ENCODE data around the gene PRR12. TPM values are rescaled to one million over a fixed set of nuclear protein-coding genes. Genes with fewer than 3 reads are reported as not detected.

The PRR12 gene
- total RNA-seq, 1 donor from 2014 or later: 1.9 TPM

DNA sequence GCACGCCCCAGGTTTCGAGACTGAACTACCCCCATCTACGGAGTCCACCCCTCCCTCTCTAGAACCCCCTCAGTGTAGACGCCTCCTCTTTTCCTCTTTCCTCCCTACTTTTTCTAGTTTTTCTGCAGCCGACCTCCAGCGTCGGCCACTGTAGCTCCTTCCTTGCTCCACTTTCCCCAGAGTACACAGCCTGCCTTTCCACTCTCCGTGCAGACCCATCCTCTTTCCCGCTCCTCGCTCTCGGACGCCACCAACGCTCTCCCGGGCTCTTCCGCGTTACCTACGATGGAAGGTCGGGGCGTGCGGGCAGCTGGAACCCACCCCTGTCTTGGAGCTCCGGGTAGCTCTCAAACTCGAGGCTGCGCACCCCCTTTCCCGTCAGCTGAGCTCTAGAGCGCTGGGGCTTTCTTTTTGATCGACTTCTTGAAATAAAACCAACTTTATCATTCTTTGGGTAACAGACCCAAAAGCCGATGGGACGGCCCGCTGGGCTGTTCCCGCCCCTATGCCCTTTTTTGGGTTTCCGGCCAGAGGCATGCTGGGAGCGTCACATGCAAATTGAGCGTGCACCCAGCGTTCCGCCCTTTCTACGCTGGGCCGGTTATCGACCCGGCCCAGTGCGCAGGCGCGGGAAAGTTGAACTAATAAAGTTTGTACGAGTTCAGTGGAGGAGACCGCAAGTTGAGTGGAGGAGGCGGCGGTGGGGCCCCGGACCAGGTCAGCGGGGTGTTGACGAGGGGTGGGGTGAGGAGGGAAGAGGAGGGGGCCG, 74.6 kb downstream of the PRR12 start, which contains the start of the genes BCL2L12 and IRF3:
Gene BCL2L12 (plus strand): TSS at position 583 of the 769 bp plus-strand sequence. CDS start 760 bp downstream, outside the sequence.
Gene IRF3 (minus strand): TSS at position 507 of the 769 bp plus-strand sequence. CDS start 1,019 bp downstream, outside the sequence.
- DNase-seq (ENCODE audit: low spot score): peak; percentile 99

DNA sequence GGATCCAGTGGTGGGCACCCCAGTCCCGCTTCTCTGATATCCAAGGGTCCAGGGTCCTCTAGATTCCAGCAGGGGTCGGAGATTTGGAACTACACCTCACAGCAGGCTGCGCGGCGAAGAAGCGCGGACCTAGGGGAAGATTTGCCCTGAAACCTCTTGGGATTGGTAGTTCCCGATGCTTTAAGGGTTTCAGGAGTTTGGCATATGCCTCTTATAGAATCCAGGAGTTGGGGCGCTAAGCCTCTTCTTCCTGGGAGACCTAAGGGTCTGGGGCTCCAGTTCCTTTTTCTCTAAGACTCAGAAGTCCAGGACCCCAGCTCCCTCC, 75.1 kb downstream of the PRR12 start:
- DNase-seq (ENCODE audit: low spot score): no peak

GRCh38 chr19:49667473-49667872, 76.5 kb downstream of the PRR12 start:
- no peak for DNase-seq (ENCODE audit: low spot score)

GRCh38 chr19:49669516-49669915, 78.5 kb downstream of the PRR12 start:
- no peak for DNase-seq (ENCODE audit: low spot score)

DNA sequence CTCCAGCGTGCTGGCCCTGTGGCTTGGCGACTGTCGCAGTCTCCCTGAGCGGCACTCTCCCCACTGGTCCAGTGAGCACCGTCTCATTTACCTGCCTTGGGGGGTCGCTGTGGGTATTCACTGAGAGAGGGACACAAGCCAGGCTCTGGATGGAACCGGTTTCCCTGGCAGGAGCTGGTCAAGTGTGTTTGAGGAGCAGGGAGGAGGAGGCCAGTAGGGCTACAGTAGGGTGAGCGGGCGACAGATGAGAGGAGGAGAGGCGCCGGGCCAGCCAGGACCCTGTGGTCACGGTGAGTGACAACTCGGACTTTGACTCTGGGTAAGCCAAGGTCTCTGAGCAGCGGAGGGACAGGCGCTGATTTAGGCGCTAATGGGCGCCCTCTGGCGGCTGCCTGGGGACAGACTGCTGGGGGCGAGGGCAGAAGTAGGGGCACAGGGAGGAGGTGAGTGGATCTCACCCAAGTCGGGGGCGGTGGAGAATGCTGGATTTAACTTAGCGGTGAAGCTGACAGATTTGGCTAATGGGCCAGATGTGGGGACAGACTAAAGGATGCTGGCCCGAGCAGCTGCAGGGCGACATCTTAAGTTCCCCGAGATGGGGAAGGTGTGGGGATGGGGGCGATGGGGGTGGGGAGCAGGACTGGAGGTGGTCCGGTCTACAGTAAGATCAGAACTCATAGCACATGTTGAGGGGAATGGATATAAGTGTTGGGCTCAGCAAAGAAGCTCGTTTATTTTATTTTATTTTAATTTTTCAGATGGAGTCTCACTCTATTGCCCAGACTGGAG, 81.3 kb downstream of the PRR12 start:
- DNase-seq (ENCODE audit: low spot score): peak; percentile 57

Other genes starting within 250 kb of the PRR12 start
- gene TEAD2, start 228.8 kb upstream of the PRR12 start, total RNA-seq (ENCODE audit: insufficient read depth, low replicate concordance): 25.5 TPM
- gene DKKL1, start 227.3 kb upstream of the PRR12 start, total RNA-seq (ENCODE audit: insufficient read depth, low replicate concordance): not detected
- gene KASH5, start 202.9 kb upstream of the PRR12 start, total RNA-seq (ENCODE audit: insufficient read depth, low replicate concordance): 1.7 TPM
- not detected for gene PTH2, start 167.7 kb upstream of the PRR12 start, total RNA-seq (ENCODE audit: insufficient read depth, low replicate concordance)
- gene GFY, start 165.8 kb upstream of the PRR12 start, total RNA-seq (ENCODE audit: insufficient read depth, low replicate concordance): not detected
- 0.72 TPM for gene SLC17A7, start 149.7 kb upstream of the PRR12 start, total RNA-seq (ENCODE audit: insufficient read depth, low replicate concordance)
- 61.9 TPM for gene PIH1D1, start 139.4 kb upstream of the PRR12 start, total RNA-seq (ENCODE audit: insufficient read depth, low replicate concordance)
- 18.3 TPM for gene ALDH16A1, start 138.0 kb upstream of the PRR12 start, total RNA-seq (ENCODE audit: insufficient read depth, low replicate concordance)
- 1.9 TPM for gene FLT3LG, start 117.0 kb upstream of the PRR12 start, total RNA-seq (ENCODE audit: insufficient read depth, low replicate concordance)
- 1,894 TPM for gene RPL13A, start 103.6 kb upstream of the PRR12 start, total RNA-seq (ENCODE audit: insufficient read depth, low replicate concordance)
- 4,623 TPM for gene RPS11, start 94.7 kb upstream of the PRR12 start, total RNA-seq (ENCODE audit: insufficient read depth, low replicate concordance)
- 121 TPM for gene FCGRT, start 78.5 kb upstream of the PRR12 start, total RNA-seq (ENCODE audit: insufficient read depth, low replicate concordance)
- gene RCN3, start 63.2 kb upstream of the PRR12 start, total RNA-seq (ENCODE audit: insufficient read depth, low replicate concordance): 136 TPM
- gene NOSIP, start 10.6 kb upstream of the PRR12 start, total RNA-seq (ENCODE audit: insufficient read depth, low replicate concordance): 52.0 TPM
- gene PRRG2, start 9.9 kb upstream of the PRR12 start, total RNA-seq (ENCODE audit: insufficient read depth, low replicate concordance): not detected
- gene RRAS, start 49.0 kb downstream of the PRR12 start, total RNA-seq (ENCODE audit: insufficient read depth, low replicate concordance): 43.6 TPM
- gene SCAF1, start 51.0 kb downstream of the PRR12 start, total RNA-seq (ENCODE audit: insufficient read depth, low replicate concordance): 7.9 TPM
- gene IRF3, start 74.7 kb downstream of the PRR12 start, total RNA-seq (ENCODE audit: insufficient read depth, low replicate concordance): 102 TPM
- gene BCL2L12, start 74.8 kb downstream of the PRR12 start, total RNA-seq (ENCODE audit: insufficient read depth, low replicate concordance): 0.96 TPM
- gene PRMT1, start 86.1 kb downstream of the PRR12 start, total RNA-seq (ENCODE audit: insufficient read depth, low replicate concordance): 137 TPM
- gene ADM5, start 98.4 kb downstream of the PRR12 start, total RNA-seq (ENCODE audit: insufficient read depth, low replicate concordance): 1.9 TPM
- 4.3 TPM for gene CPT1C, start 99.9 kb downstream of the PRR12 start, total RNA-seq (ENCODE audit: insufficient read depth, low replicate concordance)
- not detected for gene TSKS, start 172.1 kb downstream of the PRR12 start, total RNA-seq (ENCODE audit: insufficient read depth, low replicate concordance)
- 39.2 TPM for gene AP2A1, start 175.8 kb downstream of the PRR12 start, total RNA-seq (ENCODE audit: insufficient read depth, low replicate concordance)
- gene FUZ, start 222.1 kb downstream of the PRR12 start, total RNA-seq (ENCODE audit: insufficient read depth, low replicate concordance): 10.8 TPM
- 16.1 TPM for gene MED25, start 227.1 kb downstream of the PRR12 start, total RNA-seq (ENCODE audit: insufficient read depth, low replicate concordance)

All from umbilical cord (tissue), 2 donors.